ENCODE results near the gene NEK7. TPM values are rescaled to one million over a fixed set of nuclear protein-coding genes. Genes with fewer than 3 reads are reported as not detected.

Gene NEK7
- total RNA-seq, 3 donors from 2014 or later = 82.3 to 187 (median 105) TPM

DNA sequence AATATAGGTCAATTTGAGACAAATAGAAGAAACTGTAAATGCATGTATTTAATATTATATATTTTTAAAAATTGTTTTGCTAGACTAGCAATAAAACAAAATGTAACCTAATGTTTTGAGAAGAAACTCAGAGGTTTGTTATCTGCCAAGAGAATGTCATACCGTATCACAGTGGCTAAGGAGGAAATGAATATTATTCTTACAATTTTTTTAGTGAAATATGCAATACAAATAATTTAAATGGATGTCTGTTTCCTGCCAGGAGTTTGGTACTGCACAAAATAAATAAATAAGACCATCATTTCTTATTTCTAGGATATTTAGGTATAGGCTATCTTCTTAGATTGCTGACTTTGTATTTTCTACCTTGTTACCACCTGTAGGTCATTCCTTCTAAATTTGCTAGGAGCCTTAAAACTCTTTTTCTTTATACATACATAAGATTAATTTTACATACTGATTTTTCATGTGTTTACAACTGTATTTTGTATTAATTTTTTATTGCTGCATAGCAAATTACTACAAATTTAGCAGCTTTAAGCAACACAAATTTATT lies 113.6 kb downstream of the NEK7 start:
- no peak overlapping the region for H3K27ac ChIP-seq
- intact Hi-C loops (cut with DNase I; ENCODE audit: low total_unique reads) = no loop called here
- H3K4me3 ChIP-seq = no peak overlapping the region
- H3K36me3 ChIP-seq = no peaks in the 10 kb centered on the region
- H3K4me1 ChIP-seq = no peaks in the 10 kb centered on the region
- H3K27me3 ChIP-seq = no peaks in the 10 kb centered on the region
- DNase-seq (ENCODE audit: low spot score in 2 of 2) = no peak
- H3K9me3 ChIP-seq = no peaks in the 10 kb centered on the region
- TF ChIP-seq POLR2AphosphoS5 (IDR thresholded peaks at IDR 0.05) (no peak), POLR2A (IDR thresholded peaks at IDR 0.05) (no peak)

DNA sequence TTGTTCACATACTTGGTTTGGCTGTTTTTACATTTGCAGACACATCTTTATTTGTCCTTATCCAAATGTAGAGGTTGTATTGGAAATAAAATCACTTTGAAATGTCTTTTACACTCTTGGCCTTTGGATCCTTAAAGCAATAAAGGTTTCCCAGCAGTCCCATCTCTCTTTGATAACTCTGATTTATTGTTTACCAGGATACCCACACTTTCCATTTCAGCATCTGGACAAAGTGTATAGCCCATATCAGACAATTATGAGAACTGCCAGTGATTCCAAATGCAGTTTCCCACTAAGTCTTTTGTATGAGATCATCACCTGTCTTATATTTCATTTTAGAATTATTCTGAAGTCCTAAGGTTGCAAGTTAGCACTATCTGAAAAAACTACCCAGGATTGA lies 114.7 kb downstream of the NEK7 start:
- no peak for DNase-seq (ENCODE audit: low spot score in 2 of 2)
- no peaks in the 10 kb centered on the region for H3K27me3 ChIP-seq
- no peaks in the 10 kb centered on the region for H3K9me3 ChIP-seq
- H3K4me1 ChIP-seq = no peaks in the 10 kb centered on the region
- no peak overlapping the region for H3K27ac ChIP-seq
- H3K4me3 ChIP-seq = no peak overlapping the region
- intact Hi-C loops (cut with DNase I; ENCODE audit: low total_unique reads) = no loop called here
- H3K36me3 ChIP-seq = no peaks in the 10 kb centered on the region
- TF ChIP-seq, protein P1, sequence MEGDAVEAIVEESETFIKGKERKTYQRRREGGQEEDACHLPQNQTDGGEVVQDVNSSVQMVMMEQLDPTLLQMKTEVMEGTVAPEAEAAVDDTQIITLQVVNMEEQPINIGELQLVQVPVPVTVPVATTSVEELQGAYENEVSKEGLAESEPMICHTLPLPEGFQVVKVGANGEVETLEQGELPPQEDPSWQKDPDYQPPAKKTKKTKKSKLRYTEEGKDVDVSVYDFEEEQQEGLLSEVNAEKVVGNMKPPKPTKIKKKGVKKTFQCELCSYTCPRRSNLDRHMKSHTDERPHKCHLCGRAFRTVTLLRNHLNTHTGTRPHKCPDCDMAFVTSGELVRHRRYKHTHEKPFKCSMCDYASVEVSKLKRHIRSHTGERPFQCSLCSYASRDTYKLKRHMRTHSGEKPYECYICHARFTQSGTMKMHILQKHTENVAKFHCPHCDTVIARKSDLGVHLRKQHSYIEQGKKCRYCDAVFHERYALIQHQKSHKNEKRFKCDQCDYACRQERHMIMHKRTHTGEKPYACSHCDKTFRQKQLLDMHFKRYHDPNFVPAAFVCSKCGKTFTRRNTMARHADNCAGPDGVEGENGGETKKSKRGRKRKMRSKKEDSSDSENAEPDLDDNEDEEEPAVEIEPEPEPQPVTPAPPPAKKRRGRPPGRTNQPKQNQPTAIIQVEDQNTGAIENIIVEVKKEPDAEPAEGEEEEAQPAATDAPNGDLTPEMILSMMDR (IDR thresholded peaks at IDR 0.05) = no peak
- TF ChIP-seq POLR2AphosphoS5 (IDR thresholded peaks at IDR 0.05) (no peak), POLR2A (IDR thresholded peaks at IDR 0.05) (no peak)

DNA sequence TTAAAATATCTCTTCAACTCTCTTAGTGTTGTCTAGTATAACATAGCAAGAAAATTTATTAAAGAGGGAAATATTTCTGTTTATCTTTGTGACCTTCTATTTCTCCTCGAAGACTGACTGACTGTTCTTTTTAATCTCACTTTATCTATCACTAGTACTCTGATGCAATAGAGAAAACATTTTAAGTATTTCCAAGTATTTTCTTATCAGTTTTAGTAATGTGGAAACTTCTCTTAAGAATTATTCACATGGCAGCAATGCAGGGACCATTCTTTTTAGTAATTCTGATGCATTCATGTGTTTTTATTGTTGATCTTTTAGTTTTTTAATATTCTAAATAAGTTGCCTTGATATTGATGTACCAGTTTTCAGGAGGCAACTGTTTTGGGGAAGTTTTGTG lies 115.7 kb downstream of the NEK7 start:
- no peak for DNase-seq (ENCODE audit: low spot score in 2 of 2)
- H3K36me3 ChIP-seq = no peaks in the 10 kb centered on the region
- H3K27ac ChIP-seq = no peak overlapping the region
- intact Hi-C loops (cut with DNase I; ENCODE audit: low total_unique reads) = no loop called here
- H3K4me3 ChIP-seq = no peak overlapping the region
- H3K4me1 ChIP-seq = no peaks in the 10 kb centered on the region
- H3K27me3 ChIP-seq = no peaks in the 10 kb centered on the region
- TF ChIP-seq, protein P1 (IDR thresholded peaks at IDR 0.05) = no peak
- TF ChIP-seq POLR2A (IDR thresholded peaks at IDR 0.05) (no peak), POLR2AphosphoS5 (IDR thresholded peaks at IDR 0.05) (no peak)
- H3K9me3 ChIP-seq = no peaks in the 10 kb centered on the region

DNA sequence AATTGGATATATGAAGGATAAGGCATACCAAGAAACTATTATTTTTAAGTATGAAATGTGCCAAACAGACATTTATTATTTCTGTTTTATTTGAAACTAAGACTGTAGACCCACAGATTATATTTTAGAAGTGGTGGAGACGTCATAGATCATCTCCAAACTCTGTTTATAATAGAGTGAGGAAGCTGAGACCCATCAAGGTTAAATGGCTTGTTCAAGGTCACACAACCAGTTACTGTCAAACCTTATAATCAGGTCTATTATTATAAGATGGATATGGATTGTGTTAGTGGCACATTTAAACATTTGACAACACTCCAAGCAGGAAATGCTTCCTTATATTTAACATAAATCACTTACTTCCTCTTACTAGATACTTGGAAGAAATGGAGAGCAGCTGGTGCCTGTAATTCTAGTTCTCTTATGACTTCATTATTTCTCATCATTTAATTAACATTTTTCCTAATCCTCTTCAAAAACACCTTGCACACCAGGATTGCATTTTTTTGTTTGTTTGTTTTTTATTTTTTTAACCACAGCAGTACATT lies 117.0 kb downstream of the NEK7 start:
- Histone ChIP-seq H3K27ac (no peak overlapping the region), H3K4me1 (no peaks in the 10 kb centered on the region), H3K4me3 (no peak overlapping the region), H3K27me3 (no peaks in the 10 kb centered on the region), H3K9me3 (no peaks in the 10 kb centered on the region), H3K36me3 (no peaks in the 10 kb centered on the region)
- no peak for DNase-seq (ENCODE audit: low spot score in 2 of 2)
- TF ChIP-seq, protein P1 (IDR thresholded peaks at IDR 0.05) = no peak
- TF ChIP-seq POLR2A (IDR thresholded peaks at IDR 0.05) (no peak), POLR2AphosphoS5 (IDR thresholded peaks at IDR 0.05) (no peak)
- intact Hi-C loops (cut with DNase I; ENCODE audit: low total_unique reads) = no loop called here

DNA sequence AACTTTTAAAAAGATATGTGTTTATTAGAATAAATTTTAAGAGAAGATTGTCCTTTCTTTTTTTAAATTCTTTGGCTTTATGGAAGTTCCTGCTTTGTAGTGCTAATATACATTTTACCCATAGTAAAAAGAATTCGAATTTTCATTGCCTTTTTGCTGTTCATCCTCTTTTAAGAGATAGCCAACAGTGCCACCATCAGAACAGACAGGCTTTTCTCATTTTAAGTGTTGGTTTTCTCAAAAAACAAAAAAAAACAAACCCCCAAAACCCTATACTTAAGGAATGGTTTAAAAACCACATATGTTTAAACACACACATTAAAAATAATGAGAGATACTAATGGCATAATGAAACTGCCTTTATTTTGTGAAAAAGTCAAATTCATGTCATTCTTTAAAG lies 118.8 kb downstream of the NEK7 start:
- TF ChIP-seq POLR2A (IDR thresholded peaks at IDR 0.05) (no peak), POLR2AphosphoS5 (IDR thresholded peaks at IDR 0.05) (no peak)
- TF ChIP-seq, protein P1 (IDR thresholded peaks at IDR 0.05) = no peak
- intact Hi-C loops (cut with DNase I; ENCODE audit: low total_unique reads) = no loop called here

More for the DNA sequence above, 118.8 kb downstream of the NEK7 start:
- H3K9me3 ChIP-seq = no peaks in the 10 kb centered on the region
- H3K36me3 ChIP-seq = no peaks in the 10 kb centered on the region
- H3K27me3 ChIP-seq = no peaks in the 10 kb centered on the region
- H3K4me1 ChIP-seq = no peaks in the 10 kb centered on the region
- DNase-seq (ENCODE audit: low spot score in 2 of 2) = no peak
- no peak overlapping the region for H3K4me3 ChIP-seq
- no peak overlapping the region for H3K27ac ChIP-seq
